SK-N-MC (cell line): ENCODE measurements around the gene PLEKHA7.
"Not testable (repeated sequence)": the region's sequence is repeated elsewhere in the genome, so short reads cannot be mapped to it uniquely, and the experiment has no call there.

Source experiments
- DNase-seq: peaks from one replicate; pipeline ENCODE4 v3.0.0-alpha.2; 2011; ENCODE audit warnings: low read depth, low spot score
- H3K27ac ChIP-seq: fragments of 200-600 bp; sonication (generic); 2 replicates; pipeline ENCODE4 v1.5.1; 2016; ENCODE audit warnings: mixed run types
- H3K36me3 ChIP-seq: fragments of 200-600 bp; sonication (generic); 2 replicates; pipeline ENCODE4 v1.6.1; 2017; ENCODE audit warnings: antibody characterized with exemption, low read length, mixed read lengths; ENCODE audit not compliant: insufficient read depth
- H3K4me3 ChIP-seq: fragments of 200-600 bp; sonication (generic); 2 replicates; pipeline ENCODE4 v1.5.1; 2016
- H3K9ac ChIP-seq: fragments of 200-600 bp; sonication (generic); 2 replicates; pipeline ENCODE4 v1.8.0; 2017; ENCODE audit warnings: mixed run types, mixed read lengths; ENCODE audit not compliant: insufficient read length
- H3K9me3 ChIP-seq: fragments of 200-600 bp; sonication (generic); 2 replicates; pipeline ENCODE4 v1.6.1; 2017; ENCODE audit warnings: low read depth, mild to moderate bottlenecking, antibody characterized with exemption, low read length, moderate library complexity, mixed read lengths
- EZH2 ChIP-seq: fragments of 200-600 bp; sonication (generic); IDR thresholded peaks from one replicate; pipeline ENCODE4 v1.6.1; 2017; ENCODE audit warnings: antibody characterized with exemption
- FOXP2 ChIP-seq: optimal IDR thresholded peaks from 2 replicates; pipeline ENCODE3; 2011; ENCODE audit warnings: mild to moderate bottlenecking, moderate library complexity; ENCODE audit not compliant: insufficient read depth; ENCODE audit errors: extremely low read length, control extremely low read depth
- POLR2AphosphoS5 ChIP-seq: IDR thresholded peaks from 2 replicates; pipeline ENCODE4 v1.6.1; 2012; ENCODE audit warnings: mild to moderate bottlenecking, low read depth, low read length, borderline replicate concordance

Gene PLEKHA7

GRCh38 chr11:17000987-17001386 is 13.2 kb downstream of the PLEKHA7 start:
- Histone ChIP-seq H3K9me3 (no peaks in the 10 kb centered on the region), H3K4me3 (no peak overlapping the region), H3K36me3 (no peaks in the 10 kb centered on the region), H3K27ac (no peak overlapping the region), H3K9ac (no peak overlapping the region)
- DNase-seq = no peak
- TF ChIP-seq POLR2AphosphoS5 = no peak
- TF ChIP-seq FOXP2 = no peak
- TF ChIP-seq EZH2 = no peak

DNA sequence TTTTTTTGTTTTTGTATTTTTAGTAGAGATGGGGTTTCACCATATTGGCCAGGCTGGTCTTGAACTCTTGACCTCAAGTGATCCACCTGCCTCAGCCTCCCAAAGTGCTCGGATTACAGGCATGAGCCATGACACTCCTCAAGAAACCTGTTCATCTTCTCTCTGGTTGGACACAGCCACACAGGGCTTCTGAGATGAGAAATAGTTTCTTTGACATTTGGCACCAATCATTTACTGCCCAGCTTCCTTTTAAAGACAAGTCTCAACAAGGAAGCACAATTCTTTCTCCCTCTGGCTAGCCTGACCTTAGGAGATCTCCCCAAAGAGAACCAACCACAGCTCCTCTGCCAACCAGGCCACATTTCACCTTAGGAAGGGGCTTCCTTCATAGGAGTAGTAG is 14.0 kb downstream of the PLEKHA7 start:
- H3K36me3 ChIP-seq, H3K9ac ChIP-seq, H3K27ac ChIP-seq: not testable (repeated sequence)

GRCh38 chr11:16999116-16999515 is 15.1 kb downstream of the PLEKHA7 start:
- H3K4me3 ChIP-seq = no peak overlapping the region

More for the DNA sequence above, 14.0 kb downstream of the PLEKHA7 start:
- H3K4me3 ChIP-seq, DNase-seq, H3K9me3 ChIP-seq: not testable (repeated sequence)

GRCh38 chr11:16997624-16998023 is 16.6 kb downstream of the PLEKHA7 start:
- Histone ChIP-seq H3K27ac (no peak overlapping the region), H3K4me3 (no peak overlapping the region), H3K9me3 (no peaks in the 10 kb centered on the region), H3K36me3 (no peaks in the 10 kb centered on the region), H3K9ac (no peak overlapping the region)
- DNase-seq = no peak
- TF ChIP-seq FOXP2 = no peak
- TF ChIP-seq POLR2AphosphoS5 = no peak
- TF ChIP-seq EZH2 = no peak

More at GRCh38 chr11:16999116-16999515, 15.1 kb downstream of the PLEKHA7 start:
- H3K9ac ChIP-seq = no peak overlapping the region
- H3K36me3 ChIP-seq = no peaks in the 10 kb centered on the region
- DNase-seq = no peak
- no peak overlapping the region for H3K27ac ChIP-seq
- TF ChIP-seq EZH2 = no peak
- no peak for TF ChIP-seq POLR2AphosphoS5
- TF ChIP-seq FOXP2 = no peak
- H3K9me3 ChIP-seq = no peaks in the 10 kb centered on the region

GRCh38 chr11:16993495-16993894 is 20.7 kb downstream of the PLEKHA7 start:
- TF ChIP-seq FOXP2 = no peak
- TF ChIP-seq POLR2AphosphoS5 = no peak
- no peak for TF ChIP-seq EZH2
- no peak for DNase-seq
- H3K27ac ChIP-seq = no peak overlapping the region

GRCh38 chr11:16992846-16993245 is 21.4 kb downstream of the PLEKHA7 start:
- Histone ChIP-seq H3K9me3 (no peaks in the 10 kb centered on the region), H3K36me3 (no peaks in the 10 kb centered on the region), H3K4me3 (no peak overlapping the region), H3K9ac (no peak overlapping the region), H3K27ac (no peak overlapping the region)
- no peak for DNase-seq
- no peak for TF ChIP-seq EZH2
- no peak for TF ChIP-seq POLR2AphosphoS5
- TF ChIP-seq FOXP2 = no peak

More at GRCh38 chr11:16993495-16993894, 20.7 kb downstream of the PLEKHA7 start:
- no peak overlapping the region for H3K4me3 ChIP-seq
- no peak overlapping the region for H3K9ac ChIP-seq
- H3K36me3 ChIP-seq = no peaks in the 10 kb centered on the region
- H3K9me3 ChIP-seq = no peaks in the 10 kb centered on the region

DNA sequence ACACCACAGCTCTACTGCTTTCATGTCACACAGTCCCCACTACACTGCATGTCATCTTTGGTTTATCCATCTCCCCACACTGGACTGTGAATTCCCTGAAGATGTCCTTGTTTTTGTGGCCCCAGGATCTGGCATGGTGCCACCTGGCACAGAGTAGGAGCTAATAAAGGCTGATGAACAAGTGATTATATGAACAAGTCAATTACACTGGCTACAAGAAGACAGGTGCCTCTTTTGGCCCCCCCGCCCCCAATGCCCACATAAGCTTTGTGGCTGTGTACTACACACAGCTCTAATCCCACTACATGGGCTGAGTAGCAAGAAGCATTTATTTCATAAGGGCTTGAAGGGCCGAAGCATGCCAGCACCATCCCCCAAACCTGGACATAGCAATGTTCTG is 24.7 kb downstream of the PLEKHA7 start:
- no peak for DNase-seq
- H3K4me3 ChIP-seq = no peak overlapping the region
- TF ChIP-seq EZH2 = no peak
- H3K27ac ChIP-seq = no peak overlapping the region
- no peaks in the 10 kb centered on the region for H3K36me3 ChIP-seq
- H3K9me3 ChIP-seq = no peaks in the 10 kb centered on the region
- no peak overlapping the region for H3K9ac ChIP-seq

DNA sequence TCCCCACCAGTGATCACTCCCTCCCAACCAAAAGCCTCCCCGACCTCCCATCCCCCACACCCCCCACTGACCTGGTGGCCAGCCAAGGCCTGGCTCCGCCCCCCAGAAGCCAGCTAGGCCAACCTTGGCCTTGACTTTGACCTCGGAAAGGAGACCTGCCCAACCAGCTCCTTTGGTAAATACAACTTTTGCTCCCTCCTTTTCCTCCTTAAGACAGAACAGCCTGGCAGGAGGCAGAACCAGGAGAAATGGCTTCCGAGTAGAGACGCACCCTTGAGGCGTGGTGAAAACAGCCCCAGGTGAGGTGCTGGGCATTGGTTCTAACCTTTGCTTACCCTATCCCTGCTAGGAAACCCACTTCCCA is 27.0 kb downstream of the PLEKHA7 start:
- no peak overlapping the region for H3K9ac ChIP-seq
- H3K4me3 ChIP-seq = no peak overlapping the region
- H3K27ac ChIP-seq = no peak overlapping the region
- no peak for DNase-seq
- no peaks in the 10 kb centered on the region for H3K9me3 ChIP-seq
- no peaks in the 10 kb centered on the region for H3K36me3 ChIP-seq
- no peak for TF ChIP-seq EZH2
- no peak for TF ChIP-seq POLR2AphosphoS5
- no peak for TF ChIP-seq FOXP2

- H3K36me3 ChIP-seq = no peaks in the 10 kb centered on the region
- H3K9me3 ChIP-seq = no peaks in the 10 kb centered on the region
- no peak overlapping the region for H3K9ac ChIP-seq
- no peak overlapping the region for H3K27ac ChIP-seq
- no peak overlapping the region for H3K4me3 ChIP-seq
- DNase-seq = no peak
- TF ChIP-seq FOXP2 (no peak), EZH2 (no peak), POLR2AphosphoS5 (no peak)
These were observed 27.6 kb downstream of the PLEKHA7 start for GRCh38 chr11:16986434-16987204.
